SK-N-SH (cell line): ENCODE results near the gene INSC. TPM values are rescaled to one million over a fixed set of nuclear protein-coding genes. Genes with fewer than 3 reads are reported as not detected.

Experiments
- CTCF ChIA-PET: fragments of 300-600, 350-600 bp; formaldehyde crosslinking; extraction: SDS; loops from one replicate; lab custom pipeline; 2021; lab: Yijun Ruan, JAX
- POLR2A ChIA-PET: fragments of 350-600 bp; sonication (Branson Sonifier 250); formaldehyde crosslinking; extraction: SDS; loops from one replicate; lab custom pipeline; 2020; ENCODE audit warnings: antibody characterized with exemption, inconsistent platforms; lab: Yijun Ruan, JAX
- DNase-seq: peaks from one replicate; pipeline ENCODE4 v3.0.0; 2012
- H2AFZ ChIP-seq: fragments of 200-600 bp; sonication (generic); 2 replicates; pipeline ENCODE4 v1.8.1; 2016; ENCODE audit warnings: antibody characterized with exemption, mild to moderate bottlenecking, low read depth
- H3F3A ChIP-seq: fragments of 200-600 bp; sonication (generic); replicated peaks from 2 replicates; pipeline ENCODE3; 2016; ENCODE audit warnings: antibody characterized with exemption, mild to moderate bottlenecking; ENCODE audit not compliant: insufficient read depth
- H3K27ac ChIP-seq, 2 experiments: fragments of 200-500 bp in 1 of 2; fragments of 200-600 bp in 1 of 2; sonication (Bioruptor generic) in 1 of 2; sonication (generic), shearing (Covaris generic) in 1 of 2; 2 replicates each; pipeline versions ENCODE4 v1.5.1 to v1.6.1; 2014 to 2016; ENCODE audit warnings: low read depth in 2 of 2, inconsistent platforms in 1 of 2, low read length in 1 of 2, mild to moderate bottlenecking in 1 of 2, mixed read lengths in 1 of 2
- H3K27me3 ChIP-seq: fragments of 200-600 bp; sonication (generic), shearing (Covaris generic); 2 replicates; pipeline ENCODE4 v1.6.1; 2016; ENCODE audit warnings: mixed run types; ENCODE audit not compliant: insufficient read depth
- H3K36me3 ChIP-seq, 2 experiments: fragments of 200-500 bp in 1 of 2; fragments of 200-600 bp in 1 of 2; sonication (Bioruptor generic) in 1 of 2; sonication (generic) in 1 of 2; replicated peaks in 1 of 2; 2 replicates each; pipeline versions ENCODE3 to v1.5.1; 2014 to 2016; ENCODE audit warnings: low read length in 1 of 2, mild to moderate bottlenecking in 1 of 2; ENCODE audit not compliant: insufficient read depth in 2 of 2, control insufficient read depth in 1 of 2
- H3K4me1 ChIP-seq, 2 experiments: fragments of 200-500 bp in 1 of 2; fragments of 200-600 bp in 1 of 2; sonication (Bioruptor generic) in 1 of 2; sonication (generic), shearing (Covaris generic) in 1 of 2; 2 replicates each; pipeline versions ENCODE4 v1.5.1 to v1.6.1; 2014 to 2016; ENCODE audit warnings: low read depth in 1 of 2, low read length in 1 of 2, mixed run types in 1 of 2; ENCODE audit not compliant: insufficient read depth in 2 of 2, control insufficient read depth in 1 of 2
- H3K4me2 ChIP-seq: fragments of 200-600 bp; sonication (generic), shearing (Covaris generic); 2 replicates; pipeline ENCODE4 v1.6.1; 2017; ENCODE audit warnings: mixed run types
- H3K4me3 ChIP-seq, 2 experiments: fragments of 200-500 bp in 1 of 2; fragments of 200-600 bp in 1 of 2; sonication (Bioruptor generic) in 1 of 2; sonication (generic), shearing (Covaris generic) in 1 of 2; 2 replicates each; pipeline versions ENCODE4 v1.5.1 to v1.8.1; 2014 to 2016; ENCODE audit warnings: low read depth in 2 of 2, inconsistent platforms in 1 of 2, low read length in 1 of 2, mild to moderate bottlenecking in 1 of 2, mixed read lengths in 1 of 2, moderate library complexity in 1 of 2
- H3K79me2 ChIP-seq: fragments of 200-600 bp; sonication (generic); 2 replicates; pipeline ENCODE4 v1.8.1; 2017; ENCODE audit warnings: mild to moderate bottlenecking; ENCODE audit not compliant: insufficient read depth
- H3K9ac ChIP-seq: fragments of 200-600 bp; sonication (generic); 2 replicates; pipeline ENCODE4 v1.6.1; 2017; ENCODE audit warnings: mixed run types
- H3K9me2 ChIP-seq: fragments of 200-600 bp; sonication (generic); 2 replicates; pipeline ENCODE4 v1.6.1; 2017; ENCODE audit warnings: mixed run types
- H3K9me3 ChIP-seq: fragments of 200-600 bp; sonication (generic); 2 replicates; pipeline ENCODE4 v1.6.1; 2017; ENCODE audit warnings: mixed run types, mild to moderate bottlenecking, moderate library complexity
- H4K20me1 ChIP-seq: fragments of 200-600 bp; sonication (generic); 2 replicates; pipeline ENCODE4 v1.6.1; 2017; ENCODE audit warnings: mild to moderate bottlenecking, mixed run types; ENCODE audit not compliant: insufficient read depth
- ELF1 ChIP-seq: IDR thresholded peaks from 2 replicates; pipeline ENCODE4 v1.4.0; 2012
- EP300 ChIP-seq, 2 experiments: IDR thresholded peaks; 2 replicates each; pipeline versions ENCODE4 v1.4.0 to v1.6.1; 2012; ENCODE audit warnings: borderline replicate concordance in 1 of 2, low read depth in 1 of 2, low read length in 1 of 2
- FOSL2 ChIP-seq: IDR thresholded peaks from 2 replicates; pipeline ENCODE4 v1.4.0; 2012; ENCODE audit warnings: low read depth, mild to moderate bottlenecking, moderate library complexity, borderline replicate concordance
- FOXJ3 ChIP-seq: sonication (generic); formaldehyde crosslinking; IDR thresholded peaks from 2 replicates; pipeline ENCODE4 v1.5.1; 2020; ENCODE audit warnings: mild to moderate bottlenecking, missing genetic modification reagents
- GABPA ChIP-seq: IDR thresholded peaks from 2 replicates; pipeline ENCODE4 v1.4.0; 2012; ENCODE audit warnings: low read depth, mild to moderate bottlenecking
- GATA2 ChIP-seq: sonication (generic); formaldehyde crosslinking; IDR thresholded peaks from 2 replicates; pipeline ENCODE4 v1.5.0; 2020; ENCODE audit warnings: mild to moderate bottlenecking, missing genetic modification reagents
- JUND ChIP-seq: IDR thresholded peaks from 2 replicates; pipeline ENCODE4 v1.4.0; 2012
- NFIC ChIP-seq: IDR thresholded peaks from 2 replicates; pipeline ENCODE4 v1.4.0; 2012; ENCODE audit warnings: borderline replicate concordance
- NRF1 ChIP-seq: IDR thresholded peaks from 2 replicates; pipeline ENCODE4 v1.6.1; 2012; ENCODE audit warnings: low read depth, mild to moderate bottlenecking, low read length
- POLR2AphosphoS5 ChIP-seq: IDR thresholded peaks from 2 replicates; pipeline ENCODE4 v1.6.1; 2012; ENCODE audit warnings: low read depth, low read length
- RFX5 ChIP-seq: IDR thresholded peaks from 2 replicates; pipeline ENCODE4 v1.6.1; 2012; ENCODE audit warnings: mild to moderate bottlenecking, improper control_type of control experiment, low read length
- RXRA ChIP-seq: IDR thresholded peaks from 2 replicates; pipeline ENCODE4 v1.4.0; 2012; ENCODE audit warnings: low read depth, mild to moderate bottlenecking, borderline replicate concordance
- SIN3A ChIP-seq: IDR thresholded peaks from 2 replicates; pipeline ENCODE4 v1.6.1; 2012; ENCODE audit warnings: low read depth, mild to moderate bottlenecking, low read length, moderate library complexity, borderline replicate concordance
- YY1 ChIP-seq: IDR thresholded peaks from 2 replicates; pipeline ENCODE4 v1.4.0; 2012; ENCODE audit warnings: low read depth, mild to moderate bottlenecking
- WGBS: methylation state at CpG from one replicate; pipeline ENCODE4 v1.1.6; 2017; ENCODE audit warnings: low lambda C conversion rate; 5-methylcytosine and 5-hydroxymethylcytosine counted together
- polyA plus RNA-seq, 3 experiments: library from polyadenylated mRNA; depleted of rRNA; stranded (reverse); fragments of >200 nt; gene quantifications; 2 replicates each; pipeline ENCODE4 v1.2.3, GENCODE V29; 2012
- TF ChIP-seq, protein P1 (sequence below): IDR thresholded peaks from 2 replicates; pipeline ENCODE4 v1.6.1; 2012; ENCODE audit warnings: mild to moderate bottlenecking, low read depth, low read length, moderate library complexity
- TF ChIP-seq, protein P2 (sequence below): IDR thresholded peaks from 2 replicates; pipeline ENCODE4 v1.4.0; 2012; ENCODE audit warnings: low read depth
- TF ChIP-seq, protein P3 (sequence below): fragments of 150-350 bp; IDR thresholded peaks from 2 replicates; pipeline ENCODE4 v1.6.1; 2016; ENCODE audit warnings: mild to moderate bottlenecking, low read depth, low read length
- TF ChIP-seq, protein P4 (sequence below): IDR thresholded peaks from 2 replicates; pipeline ENCODE4; 2012

Gene INSC
- polyA plus RNA-seq, 1 of the 3 experiments (the other 2 are of a cell fraction) = not detected

DNA sequence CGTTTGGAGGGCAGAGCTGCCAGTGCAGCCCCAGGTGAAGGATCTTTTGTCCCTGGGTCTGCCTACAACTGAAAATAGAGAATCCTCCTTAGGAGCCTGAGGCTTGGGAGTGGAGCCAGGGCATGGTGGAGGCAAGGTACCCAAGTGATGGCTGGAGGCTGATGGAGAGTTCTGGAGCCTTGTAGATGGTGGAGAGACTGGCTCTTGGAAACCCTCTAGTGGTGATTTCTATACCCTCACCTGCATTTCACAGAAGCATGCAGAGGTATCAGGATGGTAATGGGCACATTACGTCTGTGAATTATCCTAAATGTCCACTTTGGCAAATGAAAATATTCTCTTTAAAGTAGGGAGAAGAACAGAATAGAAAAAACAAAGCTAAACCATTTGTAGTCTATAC is 44.4 kb downstream of the INSC start (continued):
- TF ChIP-seq, protein P1, sequence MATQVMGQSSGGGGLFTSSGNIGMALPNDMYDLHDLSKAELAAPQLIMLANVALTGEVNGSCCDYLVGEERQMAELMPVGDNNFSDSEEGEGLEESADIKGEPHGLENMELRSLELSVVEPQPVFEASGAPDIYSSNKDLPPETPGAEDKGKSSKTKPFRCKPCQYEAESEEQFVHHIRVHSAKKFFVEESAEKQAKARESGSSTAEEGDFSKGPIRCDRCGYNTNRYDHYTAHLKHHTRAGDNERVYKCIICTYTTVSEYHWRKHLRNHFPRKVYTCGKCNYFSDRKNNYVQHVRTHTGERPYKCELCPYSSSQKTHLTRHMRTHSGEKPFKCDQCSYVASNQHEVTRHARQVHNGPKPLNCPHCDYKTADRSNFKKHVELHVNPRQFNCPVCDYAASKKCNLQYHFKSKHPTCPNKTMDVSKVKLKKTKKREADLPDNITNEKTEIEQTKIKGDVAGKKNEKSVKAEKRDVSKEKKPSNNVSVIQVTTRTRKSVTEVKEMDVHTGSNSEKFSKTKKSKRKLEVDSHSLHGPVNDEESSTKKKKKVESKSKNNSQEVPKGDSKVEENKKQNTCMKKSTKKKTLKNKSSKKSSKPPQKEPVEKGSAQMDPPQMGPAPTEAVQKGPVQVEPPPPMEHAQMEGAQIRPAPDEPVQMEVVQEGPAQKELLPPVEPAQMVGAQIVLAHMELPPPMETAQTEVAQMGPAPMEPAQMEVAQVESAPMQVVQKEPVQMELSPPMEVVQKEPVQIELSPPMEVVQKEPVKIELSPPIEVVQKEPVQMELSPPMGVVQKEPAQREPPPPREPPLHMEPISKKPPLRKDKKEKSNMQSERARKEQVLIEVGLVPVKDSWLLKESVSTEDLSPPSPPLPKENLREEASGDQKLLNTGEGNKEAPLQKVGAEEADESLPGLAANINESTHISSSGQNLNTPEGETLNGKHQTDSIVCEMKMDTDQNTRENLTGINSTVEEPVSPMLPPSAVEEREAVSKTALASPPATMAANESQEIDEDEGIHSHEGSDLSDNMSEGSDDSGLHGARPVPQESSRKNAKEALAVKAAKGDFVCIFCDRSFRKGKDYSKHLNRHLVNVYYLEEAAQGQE = no peak

DNA sequence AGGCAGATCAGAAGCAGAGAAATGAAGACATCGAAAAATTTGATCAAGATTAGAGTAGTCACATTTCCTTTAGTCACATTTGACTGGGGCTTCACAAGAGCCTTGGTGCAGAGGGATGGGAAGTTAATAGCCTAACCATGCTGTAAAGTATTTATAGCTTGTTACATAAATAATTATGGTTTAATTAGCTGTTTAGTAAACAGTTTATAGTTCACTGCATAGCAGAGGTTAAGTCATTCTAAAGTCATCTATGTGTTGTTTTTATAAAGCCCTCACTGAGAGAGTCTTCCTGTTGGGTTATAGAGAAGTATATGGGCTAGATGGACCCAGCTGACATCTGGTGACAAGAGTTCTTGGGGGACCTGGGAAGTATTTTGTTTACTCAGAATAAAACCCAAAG is 47.1 kb downstream of the INSC start:
- Histone ChIP-seq H3K27ac (no peak overlapping the region), H3K9me2 (no peaks in the 10 kb centered on the region), H2AFZ (no peak overlapping the region), H3K36me3 (no peaks in the 10 kb centered on the region), H3K27me3 (no peaks in the 10 kb centered on the region), H4K20me1 (no peaks in the 10 kb centered on the region), H3K79me2 (no peaks in the 10 kb centered on the region), H3K4me2 (no peak overlapping the region), H3K4me1 (peaks cover 0 to 10% of the 10 kb centered on the region in 2 experiments; a peak in 2 of 4 replicates), H3K4me3 (no peak overlapping the region), H3K9ac (no peak overlapping the region), H3F3A (no peaks in the 10 kb centered on the region), H3K9me3 (no peaks in the 10 kb centered on the region)
- TF ChIP-seq SIN3A = no peak
- TF ChIP-seq GABPA = no peak
- TF ChIP-seq ELF1 = no peak
- TF ChIP-seq YY1 = no peak
- no peak for TF ChIP-seq RXRA
- no peak for TF ChIP-seq NRF1
- TF ChIP-seq EP300 (IDR thresholded peaks at IDR 0.05; ENCODE audit: borderline replicate concordance in 1 of 2, low read depth in 1 of 2, low read length in 1 of 2) = no peak
- TF ChIP-seq FOXJ3 = no peak
- TF ChIP-seq, protein P1 = no peak
- no peak for TF ChIP-seq FOSL2
- TF ChIP-seq, protein P2, sequence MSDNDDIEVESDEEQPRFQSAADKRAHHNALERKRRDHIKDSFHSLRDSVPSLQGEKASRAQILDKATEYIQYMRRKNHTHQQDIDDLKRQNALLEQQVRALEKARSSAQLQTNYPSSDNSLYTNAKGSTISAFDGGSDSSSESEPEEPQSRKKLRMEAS = no peak
- no peak for TF ChIP-seq NFIC
- TF ChIP-seq POLR2AphosphoS5 = no peak
- TF ChIP-seq RFX5 = no peak
- no peak for TF ChIP-seq GATA2 (CRISPR knock-in tag)
- TF ChIP-seq, protein P3, sequence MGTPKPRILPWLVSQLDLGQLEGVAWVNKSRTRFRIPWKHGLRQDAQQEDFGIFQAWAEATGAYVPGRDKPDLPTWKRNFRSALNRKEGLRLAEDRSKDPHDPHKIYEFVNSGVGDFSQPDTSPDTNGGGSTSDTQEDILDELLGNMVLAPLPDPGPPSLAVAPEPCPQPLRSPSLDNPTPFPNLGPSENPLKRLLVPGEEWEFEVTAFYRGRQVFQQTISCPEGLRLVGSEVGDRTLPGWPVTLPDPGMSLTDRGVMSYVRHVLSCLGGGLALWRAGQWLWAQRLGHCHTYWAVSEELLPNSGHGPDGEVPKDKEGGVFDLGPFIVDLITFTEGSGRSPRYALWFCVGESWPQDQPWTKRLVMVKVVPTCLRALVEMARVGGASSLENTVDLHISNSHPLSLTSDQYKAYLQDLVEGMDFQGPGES = no peak
- no peak for TF ChIP-seq JUND
- TF ChIP-seq, protein P4, sequence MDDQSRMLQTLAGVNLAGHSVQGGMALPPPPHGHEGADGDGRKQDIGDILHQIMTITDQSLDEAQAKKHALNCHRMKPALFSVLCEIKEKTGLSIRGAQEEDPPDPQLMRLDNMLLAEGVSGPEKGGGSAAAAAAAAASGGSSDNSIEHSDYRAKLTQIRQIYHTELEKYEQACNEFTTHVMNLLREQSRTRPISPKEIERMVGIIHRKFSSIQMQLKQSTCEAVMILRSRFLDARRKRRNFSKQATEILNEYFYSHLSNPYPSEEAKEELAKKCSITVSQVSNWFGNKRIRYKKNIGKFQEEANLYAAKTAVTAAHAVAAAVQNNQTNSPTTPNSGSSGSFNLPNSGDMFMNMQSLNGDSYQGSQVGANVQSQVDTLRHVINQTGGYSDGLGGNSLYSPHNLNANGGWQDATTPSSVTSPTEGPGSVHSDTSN = no peak
- ChIA-PET POLR2A (no interaction called here), CTCF (interaction anchor here (1.1 kb wide), 1 partner anchor 61 kb away, joined by 4 read pairs; no protein-coding TSS in a partner anchor)
- WGBS = 8% methylated on average over 1 of the region's 1 CpG
- DNase-seq = no peak
